Hematopoietic multipotent progenitor cell treated with erythropoietin and hydrocortisone succinate and interleukin-3 and kit ligand, for 15 days (in vitro differentiated cells): ENCODE measurements around the gene CTNNBL1.
"Not testable (repeated sequence)": the region's sequence is repeated elsewhere in the genome, so short reads cannot be mapped to it uniquely, and the experiment has no call there.

ENCODE experiments used
- DNase-seq: peaks from one replicate; pipeline ENCODE4 v3.0.0-alpha.2; 2015; ENCODE audit warnings: low spot score

CTNNBL1 gene

DNA sequence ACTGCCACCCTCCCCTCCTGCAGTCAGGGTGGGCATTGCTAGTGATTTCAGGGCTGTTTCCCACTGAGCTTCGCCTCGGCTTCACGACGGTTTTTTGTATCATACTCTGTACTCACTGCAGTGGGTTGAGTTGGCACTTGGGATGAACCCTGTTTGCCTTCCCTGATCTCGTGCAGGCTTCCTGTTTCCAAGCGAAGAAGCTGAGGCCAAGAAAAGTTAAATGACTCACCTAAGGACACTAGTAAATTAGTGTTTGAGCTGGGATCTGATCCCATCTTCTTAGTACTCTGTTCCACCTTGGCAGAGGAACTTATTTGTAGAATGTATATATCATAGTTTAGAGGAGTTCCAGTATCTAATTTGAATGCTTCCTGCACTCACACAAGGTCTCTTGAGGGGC, 158.8 kb downstream of the CTNNBL1 start:
- DNase-seq = no peak

DNA sequence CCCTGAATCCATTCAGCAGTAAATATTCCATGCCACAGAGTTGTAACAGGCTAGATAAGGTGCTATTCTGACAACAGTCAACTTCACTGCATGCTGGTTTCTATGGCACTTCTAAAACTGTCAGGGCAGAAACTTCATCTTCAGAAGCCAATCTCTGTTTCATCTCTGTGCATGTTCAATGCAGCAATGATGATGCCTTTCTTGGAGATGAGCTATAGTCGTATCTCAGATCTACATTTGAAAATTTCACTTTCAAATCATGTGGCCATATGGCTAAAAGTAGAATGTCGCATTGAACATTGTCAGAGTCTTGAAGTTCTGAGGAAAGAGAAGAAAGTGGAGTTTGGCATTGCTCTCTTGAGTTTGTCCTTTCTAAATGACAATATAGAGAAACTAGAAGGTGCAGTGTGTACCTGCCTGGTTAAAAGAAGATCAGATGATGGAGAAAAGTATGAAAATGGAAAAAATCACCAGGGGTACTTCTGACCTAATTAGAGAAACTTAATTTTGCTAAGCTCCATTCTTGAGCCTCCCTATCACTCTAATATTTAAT, 160.1 kb downstream of the CTNNBL1 start:
- no peak for DNase-seq

GRCh38 chr20:37856034-37856433, 162.2 kb downstream of the CTNNBL1 start:
- DNase-seq = not testable (repeated sequence)

DNA sequence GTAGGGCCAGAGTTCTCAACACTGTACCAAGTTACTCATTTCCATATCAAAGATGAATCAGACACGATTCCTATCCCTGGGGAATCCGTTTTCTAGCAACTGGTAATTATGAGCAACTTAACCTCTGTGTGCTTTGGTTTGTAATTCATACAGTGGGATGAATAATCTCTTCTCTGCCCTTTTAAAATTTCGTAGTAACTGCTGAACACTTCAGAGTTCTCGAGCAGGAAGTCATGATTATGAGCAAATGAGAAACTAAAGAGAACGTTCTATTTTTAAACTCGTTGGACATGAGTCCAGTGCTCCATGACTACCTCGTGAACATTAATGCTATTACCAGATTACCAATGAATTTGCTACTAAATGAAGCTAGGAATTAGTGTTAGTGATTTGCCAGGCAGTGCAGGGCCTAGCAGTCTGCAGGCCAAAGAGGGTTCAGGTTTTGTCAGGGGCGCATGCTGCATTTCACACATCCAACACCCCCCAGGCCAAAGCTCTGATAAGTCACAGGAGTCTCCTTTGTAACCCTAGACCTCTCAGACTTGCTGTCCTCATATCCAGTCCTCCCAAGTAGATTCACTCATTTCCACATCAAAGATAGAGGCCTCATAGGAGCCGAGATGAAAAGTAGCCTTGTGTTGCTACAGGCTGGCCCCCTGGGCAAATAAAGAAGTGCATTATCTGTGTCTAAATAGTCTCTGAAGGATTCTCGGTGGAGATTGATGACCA, 163.3 kb downstream of the CTNNBL1 start:
- DNase-seq = no peak

DNA sequence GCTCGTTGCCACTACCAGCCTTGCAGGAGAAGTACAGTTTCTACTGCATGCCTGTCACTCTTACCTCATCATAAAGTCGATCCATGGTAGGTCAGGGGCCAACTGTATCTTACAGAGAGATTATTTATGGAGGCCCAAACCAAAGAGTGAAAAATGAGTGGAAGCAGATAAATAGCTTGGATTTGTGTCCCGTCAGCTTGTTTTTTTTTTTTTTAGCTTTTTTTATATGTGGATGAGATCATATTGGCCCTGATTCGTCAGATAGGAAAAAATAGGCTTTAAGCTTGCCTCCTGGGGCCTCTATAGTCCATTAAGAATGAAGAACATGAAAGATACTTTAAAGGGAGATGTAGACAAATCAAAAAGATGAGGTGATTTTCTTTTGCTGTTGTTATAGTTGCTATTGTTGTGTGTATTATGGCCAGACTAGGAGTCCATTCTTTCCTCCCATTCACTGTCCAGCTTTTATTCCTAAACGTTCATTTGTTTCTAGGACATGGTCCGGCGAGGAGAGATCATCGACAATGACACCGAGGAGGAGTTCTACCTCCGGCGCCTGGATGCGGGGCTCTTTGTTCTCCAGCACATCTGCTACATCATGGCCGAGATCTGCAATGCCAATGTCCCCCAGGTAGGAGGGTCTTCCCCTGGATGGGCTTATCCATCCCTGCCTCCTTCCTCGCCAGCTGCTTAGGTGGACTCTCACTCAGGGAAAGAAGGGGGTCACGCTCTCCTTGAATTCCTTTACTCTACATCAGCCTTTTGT, 165.8 kb downstream of the CTNNBL1 start:
- DNase-seq = no peak

DNA sequence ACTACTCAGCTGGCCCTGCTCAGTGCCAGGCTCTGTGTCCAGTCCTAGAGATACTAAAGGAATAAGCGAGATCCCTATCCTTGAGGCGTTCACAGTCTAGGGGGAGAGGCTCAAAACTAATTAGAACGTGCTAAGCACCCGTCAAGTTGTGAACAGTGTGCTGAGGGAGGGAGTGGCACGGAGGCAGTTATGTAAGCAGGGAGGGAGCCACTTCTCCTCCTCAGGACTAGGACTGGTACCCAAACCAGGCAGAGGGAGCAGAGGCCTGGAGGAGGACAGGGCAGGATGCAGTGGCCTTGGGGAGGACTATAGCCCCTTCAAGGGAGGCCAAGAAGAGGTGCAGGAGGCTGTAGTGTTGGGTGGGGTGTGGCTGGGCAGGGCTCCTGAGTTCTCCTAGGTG, 169.5 kb downstream of the CTNNBL1 start:
- DNase-seq = no peak

DNA sequence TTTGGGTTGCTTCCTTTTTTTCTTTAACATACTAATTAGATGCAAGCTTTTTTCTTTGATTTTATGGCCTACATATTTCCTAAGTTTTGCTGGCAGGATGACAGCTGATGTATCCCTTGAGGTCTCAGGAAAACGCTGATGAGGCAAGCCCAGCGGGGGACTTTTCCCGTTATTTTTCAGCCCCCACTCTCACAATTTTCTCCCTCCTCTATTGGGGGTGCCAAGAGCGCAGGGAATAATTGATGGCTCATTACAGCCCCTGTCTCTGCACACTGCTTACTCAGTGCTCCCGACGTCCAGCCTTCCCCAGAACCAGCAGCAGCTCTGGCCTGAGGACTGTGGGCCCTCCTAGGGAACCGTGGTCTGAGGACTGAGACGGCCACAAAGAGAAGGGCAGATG, 170.5 kb downstream of the CTNNBL1 start:
- DNase-seq = no peak

- no peak for DNase-seq
These were observed 172.2 kb downstream of the CTNNBL1 start for GRCh38 chr20:37866051-37866450.

GRCh38 chr20:37867289-37868195, 173.7 kb downstream of the CTNNBL1 start:
- DNase-seq = no peak

- no peak for DNase-seq
These were observed 175.1 kb downstream of the CTNNBL1 start for GRCh38 chr20:37868851-37869333.

DNA sequence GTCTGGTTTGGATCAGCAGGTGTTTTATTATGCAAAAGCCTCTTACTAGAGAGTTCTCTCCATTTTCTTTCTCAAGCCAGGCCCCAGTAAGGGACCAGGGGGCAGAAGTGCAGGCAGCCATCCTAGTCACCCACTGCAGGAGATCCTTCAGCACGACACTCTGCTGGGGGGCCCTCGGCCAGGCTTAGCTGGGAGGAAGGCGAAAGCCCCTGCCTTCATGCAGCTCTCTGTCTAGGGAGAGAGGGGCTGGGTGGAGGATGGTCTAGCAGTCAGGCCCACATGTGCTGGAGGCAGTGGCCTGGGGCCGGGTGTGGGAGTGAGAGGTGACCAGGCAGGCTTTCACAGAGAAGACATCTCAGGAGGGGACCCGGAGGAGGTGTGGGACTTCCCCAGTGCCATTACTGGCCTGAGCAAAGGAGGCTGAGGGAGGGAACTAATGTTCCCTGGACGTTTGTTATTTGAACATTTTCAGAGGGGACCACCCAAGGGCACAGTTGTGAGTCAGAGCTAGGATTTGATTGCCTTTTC, 175.6 kb downstream of the CTNNBL1 start:
- no peak for DNase-seq

DNA sequence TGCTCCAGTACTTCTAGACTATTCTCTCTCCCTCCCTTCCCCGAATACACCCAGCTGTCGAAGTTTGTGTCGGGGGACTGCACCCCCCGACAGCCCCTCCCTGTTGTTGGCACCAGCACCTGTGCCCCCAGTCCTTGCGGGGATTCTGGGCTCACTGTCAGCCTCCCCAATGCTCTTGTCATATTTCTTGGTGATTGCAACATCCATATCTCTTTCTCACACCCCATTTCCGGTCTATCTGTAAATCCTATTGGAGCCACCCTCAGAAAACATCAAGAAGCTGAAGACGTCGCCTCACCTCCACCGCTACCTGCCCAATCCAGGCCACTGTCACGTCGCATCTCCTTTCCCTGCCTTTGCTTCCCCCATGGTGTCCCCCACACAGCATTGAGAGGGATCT, 176.5 kb downstream of the CTNNBL1 start:
- DNase-seq = no peak

DNA sequence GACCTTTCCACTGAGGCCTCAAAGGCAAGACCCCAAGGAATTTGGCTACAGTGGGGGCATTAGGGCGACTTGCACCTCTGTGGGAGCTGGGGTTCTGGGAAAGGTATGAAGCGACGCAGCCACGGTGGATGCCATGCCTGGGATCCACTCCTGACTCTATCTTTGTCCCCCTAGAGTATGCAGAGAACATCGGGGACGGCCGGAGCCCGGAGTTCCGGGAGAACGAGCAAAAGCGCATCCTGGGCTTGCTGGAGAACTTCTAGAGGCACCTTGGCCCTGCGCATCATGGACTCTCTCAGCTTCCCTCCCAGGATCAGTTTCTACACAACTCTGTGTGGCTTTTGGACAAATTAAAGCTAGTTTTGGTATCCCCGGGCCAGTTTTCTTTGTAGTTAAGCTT, 177.9 kb downstream of the CTNNBL1 start:
- DNase-seq = no peak

DNA sequence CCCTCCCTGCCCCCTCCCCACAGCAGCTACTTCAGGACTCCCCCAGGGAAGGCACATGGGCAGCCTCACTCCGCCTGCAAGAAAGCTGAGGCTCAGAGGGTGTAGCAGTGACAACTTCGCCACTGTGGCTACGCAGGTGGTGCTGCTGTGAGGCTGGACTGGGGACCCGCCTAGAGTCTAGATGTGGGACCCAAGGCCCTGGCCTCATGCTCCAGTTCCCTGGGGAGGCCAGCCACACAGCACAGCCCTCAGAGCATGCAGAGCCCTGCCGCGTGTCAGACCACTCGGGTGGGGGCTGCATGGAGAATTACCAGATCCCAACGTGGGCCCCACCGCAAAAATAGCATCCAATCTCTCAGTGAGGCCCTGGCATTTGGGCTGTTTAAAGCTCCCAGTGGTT, 178.3 kb downstream of the CTNNBL1 start:
- no peak for DNase-seq

- DNase-seq = no peak
These were observed 180.1 kb downstream of the CTNNBL1 start for GRCh38 chr20:37873884-37874283.

DNA sequence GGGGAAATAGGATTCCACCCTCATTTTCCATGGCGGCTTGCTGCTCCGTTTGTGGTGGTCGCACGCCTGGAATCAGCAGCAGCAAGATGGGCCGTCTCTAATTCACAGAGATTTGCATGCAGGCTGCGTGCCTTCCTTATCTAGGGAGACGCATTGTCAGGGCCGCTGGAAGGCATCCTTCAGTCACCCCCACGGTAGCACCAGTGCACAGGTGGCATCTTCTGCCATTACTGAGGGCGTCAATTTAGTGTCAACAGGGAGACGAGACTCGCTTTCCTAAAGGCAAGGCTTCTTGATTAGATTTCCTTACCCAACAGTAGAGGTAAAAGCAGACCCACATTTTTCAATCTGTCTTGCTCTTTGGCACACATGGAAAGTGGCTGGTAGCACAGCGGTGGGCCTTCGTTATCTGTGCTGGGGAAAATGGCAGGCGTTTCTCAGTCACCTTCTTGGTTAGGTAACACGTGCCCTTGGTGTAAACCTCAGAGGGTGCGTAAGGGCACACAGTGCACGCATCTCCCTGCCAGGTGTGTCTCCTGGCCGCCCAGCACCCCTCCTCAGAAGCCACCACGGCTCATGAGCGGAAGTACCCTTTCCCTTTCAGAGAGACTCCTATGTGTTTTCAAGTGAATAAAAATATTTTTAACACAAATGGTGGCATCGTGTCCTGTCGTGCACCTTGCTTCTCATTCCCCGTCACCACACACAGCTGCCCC, 181.8 kb downstream of the CTNNBL1 start:
- no peak for DNase-seq

- DNase-seq = no peak
These were observed 183.0 kb downstream of the CTNNBL1 start for GRCh38 chr20:37876863-37877262.

GRCh38 chr20:37877832-37878772, 184.3 kb downstream of the CTNNBL1 start:
- DNase-seq = no peak

DNA sequence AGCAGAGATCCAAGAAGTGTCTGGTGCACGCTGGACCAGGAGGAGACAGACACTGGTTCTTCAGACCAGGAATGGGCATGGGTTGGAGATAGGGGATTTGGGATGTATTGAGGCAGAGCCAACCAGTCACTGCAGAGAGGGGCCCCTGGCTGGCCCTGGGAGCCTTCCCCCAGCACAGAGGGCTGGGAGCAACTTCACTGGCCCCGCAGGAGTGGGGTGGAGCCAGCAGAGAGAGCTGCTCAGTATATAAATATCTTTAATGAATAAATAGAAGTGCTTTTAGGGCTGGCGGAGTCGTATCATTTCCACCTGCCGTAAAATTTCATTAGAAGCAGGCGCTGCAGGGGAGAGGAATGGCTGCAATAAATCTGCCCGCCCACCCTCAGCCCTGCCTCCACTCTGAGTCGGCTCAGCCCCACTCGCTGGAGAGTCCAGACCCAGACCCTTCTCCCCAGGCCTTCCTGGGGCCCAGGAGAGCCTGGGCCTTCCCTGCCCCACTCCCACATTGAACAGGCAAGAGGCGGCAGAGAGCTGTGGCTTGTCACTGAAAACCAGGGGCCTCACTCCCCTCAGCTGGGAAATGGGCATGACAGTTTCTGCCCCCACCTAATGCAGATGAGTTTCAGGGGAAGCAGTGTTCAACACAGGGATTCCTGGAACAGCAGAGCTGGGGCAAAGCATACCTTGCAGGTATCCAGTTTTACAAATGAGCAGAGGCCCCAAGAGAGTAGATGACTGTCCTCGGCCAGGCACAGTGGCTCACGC, 185.2 kb downstream of the CTNNBL1 start:
- DNase-seq = no peak
